ENCODE measurements around the gene SORCS2.

Gene SORCS2

DNA sequence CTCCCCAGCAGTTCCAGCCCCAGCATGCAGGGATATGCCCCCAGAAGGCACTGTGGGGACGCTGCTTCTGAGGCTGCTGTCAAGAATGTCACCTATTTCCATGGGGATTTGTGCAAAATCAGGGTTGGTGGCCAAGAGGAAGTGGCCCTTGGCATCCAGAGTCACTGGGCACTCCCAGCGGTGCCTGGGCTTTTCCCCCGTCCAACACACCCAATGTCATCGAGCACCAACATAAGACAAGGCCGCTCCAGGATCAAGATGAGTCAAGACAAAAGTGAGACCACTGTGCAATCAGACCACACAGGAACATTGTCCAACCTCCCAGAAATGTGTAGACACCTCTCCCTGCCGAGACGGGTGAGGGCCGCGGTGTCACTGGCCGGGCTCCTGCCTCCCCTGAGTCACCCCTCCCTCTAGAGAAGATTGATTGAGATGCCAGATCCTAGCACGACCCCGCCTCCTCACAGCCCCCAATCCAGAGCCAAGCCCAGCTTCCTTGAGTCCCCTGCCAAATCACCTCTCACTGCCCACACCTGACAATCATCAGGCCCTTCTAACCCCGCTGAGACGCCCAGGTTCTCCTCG lies 553.1 kb downstream of the SORCS2 start:
- Histone ChIP-seq H3K4me1 (ENCODE audit: insufficient read depth, low read length) (no peaks in the 10 kb centered on the region; the same call in 1 of the 2 replicates), H3K9ac (ENCODE audit: low read depth, low read length) (no peak overlapping the region), H3K36me3 (ENCODE audit: insufficient read depth, low read length) (no peaks in the 10 kb centered on the region), H3K9me3 (ENCODE audit: control insufficient read depth, insufficient read depth, low read length) (no peaks in the 10 kb centered on the region)

GRCh38 chr4:7746351-7747061 lies 554.2 kb downstream of the SORCS2 start:
- Histone ChIP-seq H3K4me1 (ENCODE audit: insufficient read depth, low read length) (no peaks in the 10 kb centered on the region; the same call in 1 of the 2 replicates), H3K9me3 (ENCODE audit: control insufficient read depth, insufficient read depth, low read length) (no peaks in the 10 kb centered on the region), H3K9ac (ENCODE audit: low read depth, low read length) (no peak overlapping the region), H3K36me3 (ENCODE audit: insufficient read depth, low read length) (no peaks in the 10 kb centered on the region)

DNA sequence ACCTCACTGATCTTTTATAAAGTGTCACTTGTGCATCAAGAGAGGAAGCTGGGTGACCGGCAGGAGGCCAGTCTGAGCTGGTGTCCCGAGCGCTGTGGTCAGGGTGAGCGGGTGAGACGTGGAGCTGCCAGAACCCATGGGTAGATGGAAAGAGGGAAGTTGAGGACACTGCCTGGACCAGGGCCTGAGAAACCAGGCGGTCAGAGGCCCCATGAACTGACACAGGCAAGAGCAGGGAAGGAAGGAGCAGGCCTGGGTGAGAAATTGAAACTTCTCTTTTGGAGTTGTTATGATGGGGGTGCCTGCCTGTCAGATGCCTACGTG lies 554.7 kb downstream of the SORCS2 start:
- Histone ChIP-seq H3K36me3 (ENCODE audit: insufficient read depth, low read length) (no peaks in the 10 kb centered on the region), H3K4me1 (ENCODE audit: insufficient read depth, low read length) (no peaks in the 10 kb centered on the region; the same call in 1 of the 2 replicates), H3K9ac (ENCODE audit: low read depth, low read length) (no peak overlapping the region), H3K9me3 (ENCODE audit: control insufficient read depth, insufficient read depth, low read length) (no peaks in the 10 kb centered on the region)

- H3K9ac ChIP-seq (ENCODE audit: low read depth, low read length), result no peak overlapping the region
- no peaks in the 10 kb centered on the region; the same call in 1 of the 2 replicates for H3K4me1 ChIP-seq (ENCODE audit: insufficient read depth, low read length)
- no peaks in the 10 kb centered on the region for H3K36me3 ChIP-seq (ENCODE audit: insufficient read depth, low read length)
- H3K9me3 ChIP-seq (ENCODE audit: control insufficient read depth, insufficient read depth, low read length), result no peaks in the 10 kb centered on the region
Observed at GRCh38 chr4:7747566-7747965, 555.2 kb downstream of the SORCS2 start.

GRCh38 chr4:7750523-7750922 lies 558.2 kb downstream of the SORCS2 start:
- H3K36me3 ChIP-seq (ENCODE audit: insufficient read depth, low read length), result no peaks in the 10 kb centered on the region
- H3K4me1 ChIP-seq (ENCODE audit: insufficient read depth, low read length), result no peaks in the 10 kb centered on the region; the same call in 1 of the 2 replicates
- H3K9me3 ChIP-seq (ENCODE audit: control insufficient read depth, insufficient read depth, low read length), result no peaks in the 10 kb centered on the region
- H3K9ac ChIP-seq (ENCODE audit: low read depth, low read length), result no peak overlapping the region

DNA sequence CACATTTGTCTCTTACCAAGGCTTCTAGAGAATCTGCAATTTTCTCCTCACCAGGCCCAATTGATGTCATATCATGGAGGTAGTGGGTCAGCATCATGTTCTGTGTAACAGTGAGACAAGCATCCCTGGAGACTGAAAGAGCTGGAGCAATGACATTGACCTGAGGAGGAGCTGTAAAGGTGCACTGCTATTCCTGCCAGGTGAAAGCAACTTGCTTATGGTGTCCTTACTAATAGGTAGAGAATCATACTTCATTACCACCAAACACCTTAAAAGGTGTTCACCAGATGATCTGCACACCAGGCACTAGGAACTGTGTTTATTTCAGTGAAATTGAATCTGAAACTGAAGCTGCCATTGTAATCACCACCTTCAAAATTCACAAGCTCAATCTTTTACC lies 558.6 kb downstream of the SORCS2 start:
- Histone ChIP-seq H3K9ac (ENCODE audit: low read depth, low read length) (no peak overlapping the region), H3K9me3 (ENCODE audit: control insufficient read depth, insufficient read depth, low read length) (no peaks in the 10 kb centered on the region), H3K36me3 (ENCODE audit: insufficient read depth, low read length) (no peaks in the 10 kb centered on the region), H3K4me1 (ENCODE audit: insufficient read depth, low read length) (no peaks in the 10 kb centered on the region; the same call in 1 of the 2 replicates)

DNA sequence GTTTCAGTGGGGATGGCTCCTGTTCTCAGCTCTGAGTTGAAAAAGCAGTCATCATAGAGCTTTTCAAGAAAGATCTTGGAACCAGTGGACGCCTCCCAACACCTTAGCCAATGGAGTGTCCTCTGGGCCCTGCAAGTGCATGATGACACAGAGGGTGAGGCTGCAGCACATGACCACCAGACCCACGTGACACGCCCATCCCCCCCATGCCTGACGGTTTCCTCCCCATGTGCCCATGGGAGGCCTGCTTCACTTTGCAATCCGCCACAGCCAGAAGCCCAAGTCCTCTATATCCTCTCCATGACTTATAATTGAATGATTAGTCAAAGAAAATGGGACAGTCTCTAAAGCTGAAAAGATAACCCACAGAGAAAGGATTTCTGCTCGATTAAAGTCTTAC lies 560.3 kb downstream of the SORCS2 start:
- Histone ChIP-seq H3K9me3 (ENCODE audit: control insufficient read depth, insufficient read depth, low read length) (no peaks in the 10 kb centered on the region), H3K36me3 (ENCODE audit: insufficient read depth, low read length) (no peaks in the 10 kb centered on the region), H3K9ac (ENCODE audit: low read depth, low read length) (no peak overlapping the region), H3K4me1 (ENCODE audit: insufficient read depth, low read length) (no peaks in the 10 kb centered on the region; the same call in 1 of the 2 replicates)

DNA sequence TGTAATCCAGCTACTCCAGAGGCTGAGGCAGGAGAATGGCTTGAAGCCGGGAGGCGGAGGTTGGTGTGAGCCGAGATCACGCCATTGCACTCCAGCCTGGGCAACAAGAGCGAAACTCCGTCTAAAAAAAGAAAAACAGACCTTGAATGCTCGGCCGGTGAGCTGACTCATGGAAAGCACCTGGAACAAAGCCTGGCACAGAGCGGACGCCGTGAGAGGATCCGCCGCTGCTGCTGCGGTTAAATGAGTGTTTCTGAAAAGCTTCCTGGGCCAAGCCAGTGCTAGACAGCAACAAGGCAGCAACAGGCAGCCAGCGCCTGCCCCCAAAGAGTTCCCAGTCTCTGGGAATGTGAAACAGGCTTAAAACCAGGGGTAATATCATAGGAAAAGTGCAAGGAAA lies 560.9 kb downstream of the SORCS2 start:
- no peaks in the 10 kb centered on the region; the same call in 1 of the 2 replicates for H3K36me3 ChIP-seq (ENCODE audit: insufficient read depth, low read length)
- H3K9me3 ChIP-seq (ENCODE audit: control insufficient read depth, insufficient read depth, low read length), result no peaks in the 10 kb centered on the region
- no peak overlapping the region for H3K9ac ChIP-seq (ENCODE audit: low read depth, low read length)
- H3K4me1 ChIP-seq (ENCODE audit: insufficient read depth, low read length), result no peaks in the 10 kb centered on the region; the same call in 1 of the 2 replicates

GRCh38 chr4:7753931-7754465 lies 561.7 kb downstream of the SORCS2 start:
- Histone ChIP-seq H3K9ac (ENCODE audit: low read depth, low read length) (no peak overlapping the region), H3K4me1 (ENCODE audit: insufficient read depth, low read length) (no peaks in the 10 kb centered on the region; the same call in 1 of the 2 replicates), H3K9me3 (ENCODE audit: control insufficient read depth, insufficient read depth, low read length) (no peaks in the 10 kb centered on the region), H3K36me3 (ENCODE audit: insufficient read depth, low read length) (no peaks in the 10 kb centered on the region; the same call in 1 of the 2 replicates)

DNA sequence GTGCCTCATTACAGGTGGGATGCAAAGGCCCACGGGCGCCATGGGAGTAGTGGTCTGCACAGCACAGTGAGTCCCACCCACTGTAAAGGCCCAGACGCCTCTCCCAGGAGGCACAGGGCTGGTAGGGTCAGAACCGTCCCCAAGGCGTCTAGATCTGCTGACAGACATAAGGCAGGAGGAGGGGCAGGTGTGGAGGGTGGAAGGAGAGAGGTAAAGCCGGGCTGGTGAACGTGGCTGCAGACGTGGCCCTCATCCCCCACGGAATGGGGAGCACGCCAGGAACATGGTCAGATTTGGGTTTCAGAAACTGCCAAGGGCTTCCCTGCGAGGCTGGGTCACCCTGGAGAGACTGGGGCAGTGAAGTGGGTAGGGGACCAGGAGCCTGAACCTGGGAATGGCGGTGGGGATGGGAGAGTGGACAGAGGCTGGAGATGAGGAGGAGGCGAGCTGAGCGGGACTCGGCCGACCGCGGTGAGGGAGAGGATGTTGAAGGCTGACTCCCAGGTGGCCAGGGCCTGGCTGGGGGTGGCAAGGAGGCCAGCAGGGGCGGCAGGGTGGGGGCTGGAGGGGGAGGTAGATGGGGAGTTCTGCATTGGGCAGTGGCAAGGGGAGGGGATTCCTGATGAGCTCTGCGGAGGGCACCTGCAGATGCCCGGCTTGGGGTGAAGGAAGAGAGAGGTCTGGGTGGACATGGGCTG lies 562.4 kb downstream of the SORCS2 start:
- H3K9ac ChIP-seq (ENCODE audit: low read depth, low read length), result no peak overlapping the region
- no peaks in the 10 kb centered on the region; the same call in 1 of the 2 replicates for H3K4me1 ChIP-seq (ENCODE audit: insufficient read depth, low read length)
- no peaks in the 10 kb centered on the region for H3K9me3 ChIP-seq (ENCODE audit: control insufficient read depth, insufficient read depth, low read length)
- H3K36me3 ChIP-seq (ENCODE audit: insufficient read depth, low read length), result no peaks in the 10 kb centered on the region; the same call in 1 of the 2 replicates

DNA sequence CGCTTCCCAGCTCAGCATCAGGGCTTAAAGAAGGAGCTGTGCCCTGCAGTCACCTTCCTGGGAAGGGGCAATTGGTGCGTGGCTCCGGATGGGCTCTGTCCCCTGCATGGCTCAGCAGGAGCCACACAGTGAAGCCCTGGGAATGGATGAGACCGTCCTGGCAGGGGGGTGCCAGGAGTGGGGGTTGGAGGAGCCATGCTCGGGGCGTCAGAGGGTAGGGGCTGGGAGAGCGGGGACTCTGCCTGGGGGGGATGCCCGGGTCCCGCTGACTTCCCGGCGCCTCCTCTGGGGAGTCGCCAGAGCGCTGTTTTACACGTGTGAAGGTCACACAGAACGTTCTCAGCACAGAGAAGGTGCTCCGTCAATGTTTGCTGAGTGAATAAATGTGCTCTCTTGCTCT lies 563.2 kb downstream of the SORCS2 start:
- Histone ChIP-seq H3K9me3 (ENCODE audit: control insufficient read depth, insufficient read depth, low read length) (no peaks in the 10 kb centered on the region), H3K9ac (ENCODE audit: low read depth, low read length) (no peak overlapping the region), H3K4me1 (ENCODE audit: insufficient read depth, low read length) (no peaks in the 10 kb centered on the region), H3K36me3 (ENCODE audit: insufficient read depth, low read length) (peaks cover 1% of the 10 kb centered on the region)

DNA sequence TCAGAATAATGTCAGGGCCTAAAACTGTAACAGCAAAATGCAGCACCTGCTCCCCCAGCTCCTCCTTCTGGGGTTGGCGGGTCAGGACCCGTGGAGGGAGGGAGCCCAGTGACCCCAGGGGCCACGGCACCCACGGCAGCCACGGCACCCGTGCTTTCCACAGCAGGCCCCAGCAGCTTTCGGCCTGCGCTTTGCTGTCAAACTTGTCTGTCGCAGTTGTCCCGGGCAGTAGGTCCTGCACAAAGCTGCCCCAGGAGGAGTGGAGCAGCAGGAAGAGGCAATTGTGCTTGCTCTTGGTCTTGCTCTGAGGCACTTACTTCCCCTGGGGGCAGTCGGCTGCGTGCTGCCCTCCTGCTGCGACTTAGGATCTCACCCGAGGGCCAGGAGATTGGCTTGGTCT lies 563.7 kb downstream of the SORCS2 start:
- Histone ChIP-seq H3K36me3 (ENCODE audit: insufficient read depth, low read length) (peaks cover 6% of the 10 kb centered on the region), H3K9ac (ENCODE audit: low read depth, low read length) (no peak overlapping the region), H3K4me1 (ENCODE audit: insufficient read depth, low read length) (no peaks in the 10 kb centered on the region)

GRCh38 chr4:7756561-7757355 lies 564.4 kb downstream of the SORCS2 start:
- Histone ChIP-seq H3K4me1 (ENCODE audit: insufficient read depth, low read length) (no peaks in the 10 kb centered on the region), H3K9ac (ENCODE audit: low read depth, low read length) (no peak overlapping the region), H3K36me3 (ENCODE audit: insufficient read depth, low read length) (peaks cover 10% of the 10 kb centered on the region), H3K9me3 (ENCODE audit: control insufficient read depth, insufficient read depth, low read length) (no peaks in the 10 kb centered on the region)

More for the DNA sequence above, 563.7 kb downstream of the SORCS2 start:
- no peaks in the 10 kb centered on the region for H3K9me3 ChIP-seq (ENCODE audit: control insufficient read depth, insufficient read depth, low read length)
